HPDE6-E6E7 (cell line): ENCODE data around the gene ZNF581.

Source experiments
- DNase-seq: peaks from one replicate; pipeline ENCODE4 v3.0.0; 2011; ENCODE audit warnings: missing footprints; ENCODE audit errors: extremely low spot score

Gene ZNF581

DNA sequence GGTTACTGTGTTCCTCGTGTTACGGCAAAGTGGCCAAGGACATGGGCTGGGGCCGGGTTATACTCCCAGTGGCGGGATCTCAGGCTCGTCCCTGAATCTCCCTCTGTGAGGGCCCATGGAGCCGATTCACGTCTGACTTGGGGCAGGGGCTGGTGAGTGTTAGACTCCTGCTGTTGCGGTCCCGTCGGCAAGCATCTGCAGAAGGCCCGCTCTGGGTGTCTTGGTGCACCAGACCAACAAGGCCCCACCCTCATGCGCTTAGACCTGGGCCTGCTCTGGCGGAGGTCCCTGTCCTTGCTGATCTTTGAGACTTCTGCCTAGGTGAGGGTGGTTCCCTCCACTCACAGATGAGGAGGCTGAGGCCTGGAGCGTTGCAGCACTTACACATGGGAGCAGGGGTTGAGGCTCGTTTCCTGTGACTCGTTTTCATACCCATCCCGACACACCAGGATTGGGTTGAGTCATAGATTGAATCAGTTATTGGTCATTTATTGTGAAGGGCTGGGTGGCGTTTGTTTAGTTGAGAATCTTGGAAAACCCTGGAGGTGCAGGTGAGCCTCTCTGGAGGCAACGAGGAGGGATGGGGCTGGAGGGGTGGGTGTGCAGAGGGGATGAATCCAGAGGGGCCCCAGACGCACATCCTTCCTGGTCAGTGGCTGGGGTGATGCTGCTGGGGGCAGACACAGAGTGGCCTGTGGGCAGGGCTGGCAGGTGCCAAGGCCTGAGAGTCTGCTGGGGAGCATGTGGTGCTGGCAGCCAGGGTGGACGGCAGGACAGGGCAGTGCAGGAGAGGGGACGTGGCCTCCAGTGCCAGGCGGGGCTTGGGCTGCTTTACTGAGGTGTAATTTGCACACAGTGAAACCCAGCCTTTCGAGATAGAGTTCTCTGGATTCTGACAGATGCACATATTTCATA, 36.2 kb downstream of the ZNF581 start:
- no peak for DNase-seq

DNA sequence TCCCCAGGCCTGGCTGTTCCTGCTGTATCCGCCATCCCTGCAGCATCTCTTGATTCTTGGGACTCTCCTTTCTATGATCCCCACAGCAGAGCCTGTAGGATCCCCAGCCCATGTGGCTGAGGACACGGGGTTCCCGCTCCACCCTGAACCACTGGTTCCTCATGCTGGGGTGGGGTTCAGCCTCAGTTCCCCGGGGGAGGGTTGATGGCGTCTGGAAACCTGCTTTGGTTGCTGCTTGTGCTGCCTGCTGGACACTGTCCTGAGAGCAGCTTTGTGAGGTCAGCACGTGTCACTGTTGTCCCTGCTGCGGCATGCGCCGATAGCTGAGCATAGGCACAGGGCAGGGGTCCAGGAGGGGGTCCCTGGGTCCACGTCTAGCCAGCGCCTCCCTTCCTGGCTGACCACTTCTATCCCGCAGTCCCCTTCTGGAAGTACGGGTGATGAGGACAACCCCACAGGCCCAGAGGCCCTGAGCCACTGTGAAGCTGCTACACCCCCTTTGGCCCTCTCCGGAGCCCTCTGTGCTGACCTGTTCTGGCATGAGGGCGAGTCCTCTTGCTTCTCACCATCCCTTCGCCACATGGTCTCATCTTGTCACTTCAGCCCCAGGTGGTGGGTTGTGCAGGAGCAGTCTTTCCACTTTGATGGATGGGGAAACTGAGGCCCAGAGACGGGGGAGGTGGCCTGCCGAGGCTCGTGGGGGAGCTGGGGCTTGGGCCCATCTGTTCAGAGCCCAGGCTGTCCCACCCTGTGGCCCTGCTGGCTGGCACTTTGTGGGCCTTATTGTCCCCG, 37.1 kb downstream of the ZNF581 start:
- no peak for DNase-seq

DNA sequence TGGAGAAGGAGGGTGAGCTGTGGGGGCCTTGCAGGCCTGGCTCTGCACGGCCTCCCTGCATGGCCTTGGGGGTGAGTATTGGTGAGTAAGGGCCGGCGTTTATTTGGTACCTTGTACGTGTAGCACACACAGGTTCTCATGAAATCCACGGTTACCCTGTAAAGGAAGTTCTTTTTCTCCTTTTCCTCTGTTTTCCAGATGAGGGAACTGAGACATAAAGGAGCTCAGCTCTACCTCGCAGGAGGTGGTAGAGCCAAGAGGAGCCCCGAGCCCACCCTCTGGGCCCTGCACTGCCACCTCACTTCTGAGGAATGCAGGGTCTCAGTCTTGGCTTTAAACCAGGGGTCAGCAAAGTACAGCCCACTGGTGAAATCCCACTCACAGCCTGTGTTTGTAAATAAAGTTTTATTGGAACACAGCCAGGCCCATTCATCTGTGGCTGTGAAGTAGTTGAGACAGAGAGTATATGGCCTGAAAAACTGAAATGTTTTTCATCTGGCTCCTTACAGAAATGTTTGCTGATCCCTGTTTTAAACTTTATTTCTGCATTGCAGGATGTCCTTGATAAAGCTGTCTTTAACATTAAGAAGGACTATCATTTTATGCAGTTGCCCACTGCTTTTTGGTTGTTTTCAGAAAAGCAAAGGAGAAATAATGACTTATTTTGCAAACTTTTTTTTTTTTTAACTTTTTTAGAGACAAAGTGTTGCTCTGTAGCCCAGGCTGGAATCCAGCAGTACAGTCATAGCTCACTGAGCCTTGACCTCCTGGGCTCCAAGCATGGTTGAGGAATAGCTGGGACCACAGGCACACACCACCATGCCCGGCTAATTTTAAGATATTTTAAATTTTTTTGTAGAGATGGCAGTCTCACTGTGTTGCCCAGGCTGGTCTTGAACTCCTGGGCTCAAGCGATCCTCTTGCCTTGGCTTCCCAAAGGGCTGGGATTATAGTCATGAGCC, 38.0 kb downstream of the ZNF581 start:
- DNase-seq = no peak

DNA sequence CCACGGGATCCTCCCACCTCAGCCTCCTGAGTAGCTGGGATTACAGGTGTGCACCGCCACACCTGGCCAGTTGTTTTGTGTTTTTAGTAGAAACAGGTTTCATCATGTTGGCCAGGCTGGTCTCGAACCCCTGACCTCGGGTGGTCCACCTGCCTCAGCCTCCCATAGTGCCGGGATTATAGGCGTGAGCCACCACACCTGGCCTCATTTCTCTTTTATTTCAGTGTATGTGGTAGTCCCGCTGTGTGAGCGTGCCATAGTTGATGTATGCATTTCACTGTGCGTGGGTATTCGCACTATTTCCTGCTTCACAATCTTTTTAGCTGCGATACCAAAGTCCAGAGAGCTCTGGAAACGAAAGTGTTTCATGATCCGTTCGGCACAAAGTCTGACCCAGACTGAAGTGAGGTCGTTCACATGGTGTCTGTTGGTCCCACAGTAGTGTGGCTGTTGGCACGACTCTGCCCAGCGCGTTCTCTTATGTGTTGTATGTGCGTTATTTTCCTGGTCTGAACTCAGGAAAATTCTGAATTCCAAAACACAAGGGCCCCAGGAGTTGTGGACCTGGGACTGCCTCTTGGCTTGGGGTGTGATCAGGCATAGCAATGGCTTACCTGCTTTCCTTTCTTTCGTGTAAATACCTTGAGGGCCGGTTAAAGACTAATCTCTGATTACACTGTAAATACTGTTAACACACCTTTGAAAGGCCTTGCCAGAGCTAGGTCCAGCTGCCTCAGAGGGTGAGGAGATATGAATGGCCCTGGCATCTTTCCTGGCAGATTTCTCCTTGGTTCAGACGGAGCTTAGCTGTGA, 40.2 kb downstream of the ZNF581 start:
- DNase-seq = no peak

DNA sequence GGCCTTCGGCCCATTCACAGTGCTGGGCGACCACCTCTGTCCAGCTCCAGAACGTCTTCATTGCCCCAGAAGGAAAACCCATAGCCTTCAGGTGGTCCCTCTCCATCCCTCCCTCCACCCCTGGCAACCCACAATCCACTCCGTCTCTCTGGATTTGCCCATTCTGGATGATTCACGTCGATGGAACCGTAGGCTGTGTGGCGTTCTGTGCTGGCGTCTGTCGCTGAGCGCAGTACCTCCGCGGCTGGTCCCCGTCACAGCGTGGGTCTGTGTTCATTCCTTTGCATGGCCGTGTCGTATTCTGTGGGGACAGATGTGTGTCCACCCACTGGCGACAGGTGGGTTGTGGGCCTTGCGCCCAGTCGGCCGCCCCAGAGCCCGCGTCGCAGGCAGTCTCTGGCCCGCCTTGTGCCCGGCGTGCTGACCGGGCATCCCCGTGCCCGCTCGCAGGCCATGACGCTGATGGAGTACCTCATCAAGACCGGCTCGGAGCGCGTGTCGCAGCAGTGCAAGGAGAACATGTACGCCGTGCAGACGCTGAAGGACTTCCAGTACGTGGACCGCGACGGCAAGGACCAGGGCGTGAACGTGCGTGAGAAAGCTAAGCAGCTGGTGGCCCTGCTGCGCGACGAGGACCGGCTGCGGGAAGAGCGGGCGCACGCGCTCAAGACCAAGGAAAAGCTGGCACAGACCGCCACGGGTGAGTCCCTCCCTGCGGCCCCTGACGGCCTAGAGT, 41.7 kb downstream of the ZNF581 start:
- DNase-seq = no peak

DNA sequence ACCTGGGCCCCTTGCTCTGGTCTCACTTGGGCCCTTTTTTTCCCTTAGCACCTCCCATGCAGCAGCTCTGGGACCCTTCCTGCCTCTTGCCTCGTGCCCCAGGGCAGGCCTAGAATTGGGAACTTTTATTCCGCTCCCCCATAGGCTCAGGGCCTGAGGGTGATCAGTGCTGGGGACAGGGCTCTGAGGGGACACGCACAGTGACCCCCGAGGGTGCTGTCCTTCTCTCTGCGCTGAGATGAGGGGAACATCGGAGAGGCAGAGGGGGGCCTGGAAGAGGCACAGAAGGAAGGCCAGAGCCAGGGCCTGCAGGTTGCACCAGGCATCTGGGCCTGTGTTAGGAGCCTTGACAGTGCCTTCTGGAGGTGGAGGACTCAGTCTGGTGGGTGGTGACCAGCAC, 42.3 kb downstream of the ZNF581 start:
- no peak for DNase-seq

DNA sequence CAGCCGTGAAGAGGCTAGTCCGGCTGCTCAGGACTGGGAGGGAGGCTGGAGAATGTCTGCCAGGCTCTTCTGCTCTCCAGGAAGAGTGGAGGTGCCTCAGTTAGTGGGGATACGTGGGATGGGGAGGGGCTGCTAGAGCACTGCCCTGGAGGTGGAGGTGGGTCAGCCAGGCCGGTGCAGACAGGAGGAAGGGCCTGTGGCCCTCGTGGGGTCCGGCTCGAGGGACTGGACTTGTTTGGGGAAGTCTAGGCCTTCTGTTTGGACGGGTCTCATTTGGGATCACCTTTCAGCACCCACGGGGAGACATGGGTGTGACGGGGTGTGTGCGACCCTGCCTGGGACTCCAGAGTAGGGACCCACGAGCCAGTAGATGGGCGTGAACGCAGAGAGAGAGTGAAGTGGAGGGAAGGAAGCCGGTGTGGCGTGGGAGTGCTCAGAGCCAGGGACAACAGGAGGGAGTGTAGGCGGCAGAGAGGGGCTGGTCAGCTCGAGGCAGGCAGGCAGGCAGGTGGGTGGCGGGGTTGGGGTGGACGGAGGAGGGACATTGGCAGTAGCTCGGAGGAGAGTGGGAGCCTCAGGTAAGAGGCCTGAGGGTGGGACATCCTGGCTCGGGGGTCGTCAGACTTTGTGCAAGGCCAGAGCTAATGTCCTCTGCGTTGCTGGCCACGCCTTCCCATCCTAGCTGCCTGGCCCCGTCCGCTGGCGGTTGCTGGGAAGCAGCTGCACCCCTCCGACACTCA, 43.0 kb downstream of the ZNF581 start:
- no peak for DNase-seq

DNA sequence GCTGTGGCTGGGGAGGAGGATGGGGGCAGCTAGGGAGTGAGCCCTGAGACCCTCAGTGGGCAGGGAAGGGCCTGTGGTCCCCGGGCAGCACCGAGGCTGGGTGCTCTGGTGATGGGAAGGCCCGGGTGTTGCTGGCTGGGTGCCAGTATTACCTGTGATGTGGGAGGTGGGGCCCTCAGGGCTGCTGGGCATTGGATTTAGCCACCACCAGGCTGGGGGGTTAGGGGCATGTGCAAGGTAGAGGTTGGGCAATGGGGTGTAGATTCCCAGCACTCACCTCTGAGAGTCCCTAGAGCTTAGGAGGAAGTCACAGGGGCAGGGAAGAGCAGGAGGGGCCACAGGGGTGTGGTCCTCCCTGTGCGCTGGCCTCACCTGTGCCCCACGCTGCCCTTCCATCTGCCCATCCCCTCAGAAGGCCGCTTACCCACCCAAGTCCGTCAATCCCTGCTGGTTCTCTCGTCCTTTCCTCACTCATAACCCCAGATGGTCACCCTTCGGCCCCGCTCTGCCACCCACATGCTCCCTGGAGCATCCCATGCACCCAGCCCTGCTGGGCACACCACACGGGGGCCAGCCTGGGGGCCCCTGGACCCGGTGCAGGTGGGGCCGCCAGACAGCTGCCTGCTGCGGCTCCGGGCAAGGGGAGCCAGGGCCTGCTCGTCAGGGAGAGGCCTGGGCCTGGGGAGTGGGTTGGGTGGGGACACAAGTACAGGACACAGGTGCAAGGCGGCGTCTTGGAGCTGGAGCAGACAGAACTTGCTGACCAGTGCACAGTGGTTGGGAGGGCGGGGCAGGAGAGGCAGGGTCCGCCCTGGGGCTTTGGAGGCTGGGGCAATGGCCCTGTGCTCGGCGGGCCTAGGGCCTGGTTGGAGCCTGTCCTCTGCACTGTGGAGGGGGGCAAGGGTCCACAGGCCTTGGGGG, 44.1 kb downstream of the ZNF581 start:
- no peak for DNase-seq

DNA sequence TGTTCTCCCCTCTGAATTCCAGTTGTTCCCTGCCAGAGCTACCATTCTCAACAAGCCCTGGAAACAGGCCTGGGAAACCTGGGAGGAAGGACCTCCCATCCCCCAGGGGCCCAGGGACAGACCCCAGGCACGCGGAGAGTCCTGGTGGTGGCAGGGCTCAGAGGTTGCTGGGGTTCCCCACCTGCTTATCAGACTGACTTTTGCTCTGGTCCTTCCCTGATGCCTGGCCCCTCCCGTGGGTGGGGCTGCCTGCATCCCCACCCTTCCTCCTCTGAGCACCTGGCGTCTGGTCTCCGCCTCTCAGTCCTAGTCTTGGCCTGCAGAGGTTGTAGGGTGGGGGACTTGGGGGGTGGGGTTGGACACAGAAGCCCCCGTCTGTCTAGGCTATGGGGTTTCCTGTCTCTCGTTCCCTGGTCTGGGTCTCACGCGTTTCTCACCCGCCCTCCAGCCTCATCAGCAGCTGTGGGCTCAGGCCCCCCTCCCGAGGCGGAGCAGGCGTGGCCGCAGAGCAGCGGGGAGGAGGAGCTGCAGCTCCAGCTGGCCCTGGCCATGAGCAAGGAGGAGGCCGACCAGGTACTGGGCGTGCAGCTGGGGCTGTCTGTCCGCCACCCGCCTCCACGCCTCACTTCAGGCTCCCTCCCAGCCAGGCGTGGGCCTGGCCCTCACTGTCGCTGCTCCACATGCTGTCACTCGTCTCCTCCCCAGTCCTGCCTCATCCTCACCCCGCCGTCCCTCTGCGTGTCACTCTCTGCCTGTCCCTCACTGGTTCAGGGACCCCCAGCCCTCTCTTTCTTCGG, 45.2 kb downstream of the ZNF581 start:
- no peak for DNase-seq

DNA sequence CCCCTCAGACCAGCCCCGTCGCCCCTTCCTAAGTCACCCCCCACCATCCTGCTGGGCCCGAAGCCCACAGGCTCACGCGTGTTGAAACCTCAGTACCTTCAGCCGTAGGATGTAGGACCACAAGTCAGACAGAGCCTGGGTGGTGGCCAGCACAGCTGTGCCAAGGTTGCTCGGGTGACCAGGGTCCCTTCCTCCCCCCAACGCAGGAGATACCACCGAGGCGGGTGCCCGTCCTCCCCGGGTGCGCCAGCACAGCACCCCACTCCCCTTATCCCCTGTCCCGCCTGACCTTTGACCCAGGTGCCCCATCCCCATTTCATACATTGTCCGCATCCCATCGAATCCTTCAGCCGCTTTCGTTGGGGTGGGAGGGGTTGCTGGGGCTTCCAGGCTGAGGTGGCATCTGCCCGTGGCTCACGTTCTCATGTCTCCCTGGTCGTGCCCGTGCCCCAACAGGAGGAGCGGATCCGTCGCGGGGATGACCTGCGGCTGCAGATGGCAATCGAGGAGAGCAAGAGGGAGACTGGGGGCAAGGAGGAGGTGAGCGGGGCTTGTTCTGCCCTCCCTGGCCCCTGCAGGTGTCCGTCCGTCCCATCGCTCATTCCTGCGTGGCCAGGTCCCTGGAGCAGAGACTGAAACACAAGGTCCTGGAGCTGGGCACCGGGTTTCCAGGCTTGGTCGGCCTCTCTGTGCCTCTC, 46.1 kb downstream of the ZNF581 start:
- no peak for DNase-seq

DNA sequence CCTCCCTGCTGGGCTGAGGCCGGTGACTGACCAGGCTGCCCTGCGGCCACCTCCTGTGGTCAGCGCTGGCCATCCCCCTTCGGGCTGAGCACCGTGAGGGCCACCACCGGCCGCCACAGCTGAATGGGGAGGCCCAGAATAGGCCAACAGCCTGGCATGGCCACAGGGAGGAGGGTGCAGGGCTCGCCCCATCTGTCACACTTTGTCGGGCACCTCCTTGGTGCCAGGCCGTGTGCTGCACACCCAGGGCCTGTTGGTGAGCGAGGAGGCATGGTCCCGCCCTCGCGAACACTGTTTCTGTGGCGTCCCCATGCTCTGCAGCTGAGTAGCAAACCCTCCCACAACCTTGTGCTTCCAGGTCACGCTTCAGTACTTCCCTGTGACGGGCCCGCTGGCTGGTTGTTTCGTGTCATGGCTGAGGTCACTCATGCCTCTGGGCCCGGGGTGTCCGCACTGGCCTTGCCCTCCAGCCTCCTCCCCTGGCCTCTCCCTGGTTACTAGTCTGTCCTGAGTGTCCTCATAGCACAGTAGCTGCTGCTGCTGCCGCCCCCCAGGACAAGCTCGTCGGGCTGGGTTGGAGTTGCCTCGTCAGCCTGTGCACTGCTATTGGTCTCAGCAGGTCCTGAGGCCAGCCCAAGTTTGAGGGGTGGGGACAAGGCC, 46.8 kb downstream of the ZNF581 start:
- DNase-seq = no peak

DNA sequence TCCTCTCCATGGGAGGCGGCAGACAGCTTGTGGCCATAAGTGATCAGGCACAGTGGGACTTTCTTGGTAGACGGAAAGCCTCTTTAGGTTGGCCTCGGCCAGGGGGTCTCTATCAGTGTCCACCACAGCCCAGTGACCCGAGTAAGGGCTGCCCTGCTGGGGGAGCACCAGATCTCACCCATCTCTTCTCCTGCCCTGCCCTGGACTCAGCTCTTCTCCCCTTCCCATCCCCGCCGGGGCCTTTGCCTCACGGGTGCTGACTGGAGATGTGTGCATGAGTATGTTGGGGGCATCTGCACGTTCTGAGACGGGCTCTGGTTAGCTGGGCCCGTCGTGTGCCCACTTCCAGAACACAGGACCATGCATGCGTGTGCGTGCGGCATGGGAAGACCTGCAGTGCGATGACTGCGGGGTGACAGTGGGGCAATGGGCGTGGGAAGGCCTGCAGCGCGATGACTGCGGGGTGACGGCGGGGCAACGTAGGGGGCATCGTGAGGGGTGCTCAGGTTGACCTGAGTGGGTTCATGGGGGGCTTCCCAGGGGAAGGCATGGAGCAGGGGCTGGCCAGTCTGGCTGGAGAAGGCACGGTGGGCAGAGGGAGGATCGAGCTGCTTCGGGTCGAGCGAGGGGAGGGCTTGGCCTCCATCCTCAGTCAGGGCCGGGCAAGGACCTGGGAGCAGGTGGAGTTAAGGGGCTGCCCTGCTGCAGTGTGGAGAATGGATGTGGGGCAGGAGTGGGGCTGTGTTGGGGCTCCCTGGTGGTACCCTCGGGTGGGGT, 47.5 kb downstream of the ZNF581 start:
- DNase-seq = no peak

DNA sequence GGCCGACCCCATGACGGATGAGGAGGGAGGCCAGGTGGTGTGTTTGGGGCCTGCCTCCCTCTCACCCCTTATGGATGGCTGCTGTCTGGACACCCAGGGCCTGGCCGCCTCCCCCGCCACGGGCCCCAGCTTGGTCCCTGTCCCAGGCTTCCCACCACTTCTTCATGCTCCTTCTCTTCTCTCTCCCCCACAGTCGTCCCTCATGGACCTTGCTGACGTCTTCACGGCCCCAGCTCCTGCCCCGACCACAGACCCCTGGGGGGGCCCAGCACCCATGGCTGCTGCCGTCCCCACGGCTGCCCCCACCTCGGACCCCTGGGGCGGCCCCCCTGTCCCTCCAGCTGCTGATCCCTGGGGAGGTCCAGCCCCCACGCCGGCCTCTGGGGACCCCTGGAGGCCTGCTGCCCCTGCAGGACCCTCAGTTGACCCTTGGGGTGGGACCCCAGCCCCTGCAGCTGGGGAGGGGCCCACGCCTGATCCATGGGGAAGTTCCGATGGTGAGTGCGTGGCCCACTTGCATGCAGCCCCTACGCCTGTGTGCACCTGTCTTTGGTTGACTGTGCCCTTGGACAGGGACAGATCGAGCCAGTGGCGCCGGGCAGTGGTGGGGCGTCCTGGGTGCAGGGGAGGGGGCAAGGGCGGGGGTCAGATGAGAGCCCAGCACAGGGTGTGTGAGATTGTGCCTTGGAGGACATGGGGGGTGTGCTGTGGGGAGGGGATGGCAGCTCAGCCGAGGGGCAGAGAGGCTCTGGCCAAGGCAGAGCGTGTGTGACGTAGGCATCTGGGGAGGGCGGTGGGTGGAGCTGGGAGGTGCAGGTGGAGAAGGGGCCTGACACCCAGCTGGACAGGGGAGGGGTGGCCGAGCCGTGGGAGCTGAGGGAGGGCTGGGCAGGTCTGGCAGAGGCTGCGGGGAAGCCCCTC, 48.4 kb downstream of the ZNF581 start:
- no peak for DNase-seq

DNA sequence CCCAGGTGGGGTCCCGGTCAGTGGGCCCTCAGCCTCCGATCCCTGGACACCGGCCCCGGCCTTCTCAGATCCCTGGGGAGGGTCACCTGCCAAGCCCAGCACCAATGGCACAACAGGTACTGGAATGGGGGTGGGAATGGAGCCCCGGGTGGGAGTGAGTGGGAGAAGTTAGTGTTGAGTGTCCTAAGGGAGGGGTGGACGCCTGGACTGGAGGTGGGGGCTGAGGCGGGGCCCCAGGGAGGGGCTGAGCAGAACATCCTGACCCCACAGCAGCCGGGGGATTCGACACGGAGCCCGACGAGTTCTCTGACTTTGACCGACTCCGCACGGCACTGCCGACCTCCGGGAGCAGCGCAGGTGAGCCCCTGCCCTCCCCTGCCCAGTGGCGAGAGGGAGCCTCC, 49.2 kb downstream of the ZNF581 start:
- DNase-seq = no peak
